ENCODE results near the gene ADD3. TPM values are rescaled to one million over a fixed set of nuclear protein-coding genes. Genes with fewer than 3 reads are reported as not detected.

ADD3 gene
- total RNA-seq, 2 donors from 2014 or later: 183 to 241 TPM

- TF ChIP-seq CTCF (conservative IDR thresholded peaks at IDR 0.05): no peak
- H3K27me3 Mint-ChIP-seq (ENCODE audit: insufficient read depth): no peaks in the 10 kb centered on the region
- no peak overlapping the region for H3K9ac ChIP-seq (ENCODE audit: extremely low read depth, low read length, poor library complexity, severe bottlenecking)
- no peaks in the 10 kb centered on the region for H3K36me3 ChIP-seq (ENCODE audit: control insufficient read depth, insufficient read depth, low read length)
- no peak overlapping the region for H3K27ac ChIP-seq (ENCODE audit: low read depth, low read length)
- no peaks in the 10 kb centered on the region for H3K9me3 Mint-ChIP-seq
- DNase-seq: no peak
- 100% methylated on average over 1 of the region's 2 CpGs; no CpG with 5 or more reads in 1 of the 2 experiments for WGBS, 2 experiments (ENCODE audit: insufficient coverage in 1 of 2, insufficient read length in 1 of 2)
- peaks cover 5% of the 10 kb centered on the region for H3K4me1 ChIP-seq (ENCODE audit: control insufficient read depth, insufficient read depth, low read length)
- H3K4me3 ChIP-seq (ENCODE audit: low read length): no peak overlapping the region
- no peaks in the 10 kb centered on the region for H3K27me3 ChIP-seq (ENCODE audit: control insufficient read depth, insufficient read depth, low read length, poor library complexity, severe bottlenecking)
- no peak overlapping the region for H3K4me3 Mint-ChIP-seq
- H3K9me3 ChIP-seq (ENCODE audit: control insufficient read depth, low read length): no peaks in the 10 kb centered on the region
- peaks cover 43% of the 10 kb centered on the region for H3K4me1 Mint-ChIP-seq
- no peaks in the 10 kb centered on the region for H3K36me3 Mint-ChIP-seq (ENCODE audit: low read depth)
- no peak overlapping the region for H3K27ac Mint-ChIP-seq
Measured at GRCh38 chr10:109979215-109979614, 28.6 kb upstream of the ADD3 start.

GRCh38 chr10:109981650-109982049 is 26.1 kb upstream of the ADD3 start:
- Histone ChIP-seq H3K4me1 (ENCODE audit: control insufficient read depth, insufficient read depth, low read length) (no peaks in the 10 kb centered on the region), H3K27ac (ENCODE audit: low read depth, low read length) (no peak overlapping the region), H3K9ac (ENCODE audit: extremely low read depth, low read length, poor library complexity, severe bottlenecking) (no peak overlapping the region), H3K36me3 (ENCODE audit: control insufficient read depth, insufficient read depth, low read length) (no peaks in the 10 kb centered on the region), H3K9me3 (ENCODE audit: control insufficient read depth, low read length) (peaks cover 6% of the 10 kb centered on the region), H3K27me3 (ENCODE audit: control insufficient read depth, insufficient read depth, low read length, poor library complexity, severe bottlenecking) (no peaks in the 10 kb centered on the region), H3K4me3 (ENCODE audit: low read length) (no peak overlapping the region)
- no peak overlapping the region for H3K4me3 Mint-ChIP-seq
- WGBS, 2 experiments (ENCODE audit: insufficient coverage in 1 of 2, insufficient read length in 1 of 2): 67 to 91% methylated on average over 1 to 2 of the region's 2 CpGs
- peaks cover 25% of the 10 kb centered on the region for H3K4me1 Mint-ChIP-seq
- TF ChIP-seq CTCF (conservative IDR thresholded peaks at IDR 0.05): no peak
- H3K27me3 Mint-ChIP-seq (ENCODE audit: insufficient read depth): no peaks in the 10 kb centered on the region
- no peak overlapping the region for H3K27ac Mint-ChIP-seq
- peaks cover 16% of the 10 kb centered on the region for H3K9me3 Mint-ChIP-seq
- H3K36me3 Mint-ChIP-seq (ENCODE audit: low read depth): peaks cover 3% of the 10 kb centered on the region
- DNase-seq: no peak

GRCh38 chr10:109982123-109982522 is 25.7 kb upstream of the ADD3 start:
- WGBS, 2 experiments (ENCODE audit: insufficient coverage in 1 of 2, insufficient read length in 1 of 2): 92 to 93% methylated on average over 3 of the region's 3 CpGs

More at GRCh38 chr10:109982123-109982522, 25.7 kb upstream of the ADD3 start:
- H3K27ac ChIP-seq (ENCODE audit: low read depth, low read length): no peak overlapping the region
- H3K36me3 ChIP-seq (ENCODE audit: control insufficient read depth, insufficient read depth, low read length): no peaks in the 10 kb centered on the region
- no peak overlapping the region for H3K9ac ChIP-seq (ENCODE audit: extremely low read depth, low read length, poor library complexity, severe bottlenecking)
- peaks cover 10% of the 10 kb centered on the region for H3K9me3 ChIP-seq (ENCODE audit: control insufficient read depth, low read length)
- peaks cover 3% of the 10 kb centered on the region for H3K36me3 Mint-ChIP-seq (ENCODE audit: low read depth)
- no peak for DNase-seq
- H3K4me3 ChIP-seq (ENCODE audit: low read length): no peak overlapping the region
- no peaks in the 10 kb centered on the region for H3K27me3 Mint-ChIP-seq (ENCODE audit: insufficient read depth)
- no peak overlapping the region for H3K4me3 Mint-ChIP-seq
- H3K4me1 ChIP-seq (ENCODE audit: control insufficient read depth, insufficient read depth, low read length): no peaks in the 10 kb centered on the region
- H3K27ac Mint-ChIP-seq: no peak overlapping the region
- peaks cover 16% of the 10 kb centered on the region for H3K9me3 Mint-ChIP-seq
- no peak for TF ChIP-seq CTCF (conservative IDR thresholded peaks at IDR 0.05)
- H3K4me1 Mint-ChIP-seq: peaks cover 20% of the 10 kb centered on the region
- H3K27me3 ChIP-seq (ENCODE audit: control insufficient read depth, insufficient read depth, low read length, poor library complexity, severe bottlenecking): no peaks in the 10 kb centered on the region
